ENCODE data around the gene TEX11.
"Not testable (repeated sequence)": the region's sequence is repeated elsewhere in the genome, so short reads cannot be mapped to it uniquely, and the experiment has no call there.

- TF ChIP-seq, protein P1, sequence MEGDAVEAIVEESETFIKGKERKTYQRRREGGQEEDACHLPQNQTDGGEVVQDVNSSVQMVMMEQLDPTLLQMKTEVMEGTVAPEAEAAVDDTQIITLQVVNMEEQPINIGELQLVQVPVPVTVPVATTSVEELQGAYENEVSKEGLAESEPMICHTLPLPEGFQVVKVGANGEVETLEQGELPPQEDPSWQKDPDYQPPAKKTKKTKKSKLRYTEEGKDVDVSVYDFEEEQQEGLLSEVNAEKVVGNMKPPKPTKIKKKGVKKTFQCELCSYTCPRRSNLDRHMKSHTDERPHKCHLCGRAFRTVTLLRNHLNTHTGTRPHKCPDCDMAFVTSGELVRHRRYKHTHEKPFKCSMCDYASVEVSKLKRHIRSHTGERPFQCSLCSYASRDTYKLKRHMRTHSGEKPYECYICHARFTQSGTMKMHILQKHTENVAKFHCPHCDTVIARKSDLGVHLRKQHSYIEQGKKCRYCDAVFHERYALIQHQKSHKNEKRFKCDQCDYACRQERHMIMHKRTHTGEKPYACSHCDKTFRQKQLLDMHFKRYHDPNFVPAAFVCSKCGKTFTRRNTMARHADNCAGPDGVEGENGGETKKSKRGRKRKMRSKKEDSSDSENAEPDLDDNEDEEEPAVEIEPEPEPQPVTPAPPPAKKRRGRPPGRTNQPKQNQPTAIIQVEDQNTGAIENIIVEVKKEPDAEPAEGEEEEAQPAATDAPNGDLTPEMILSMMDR (conservative IDR thresholded peaks at IDR 0.05; ENCODE audit: low read length) = not testable (repeated sequence)
- TF ChIP-seq EZH2phosphoT487 (IDR thresholded peaks at IDR 0.05; ENCODE audit: borderline replicate concordance) = not testable (repeated sequence)
Measured at GRCh38 chrX:70515270-70515669, 393.2 kb downstream of the TEX11 start.
